Activated T-helper 1 cell treated with anti-CD3 and anti-CD28 coated beads, Interleukin-2, amount 50 U/mL, for 16 hours (primary cell): ENCODE data around the gene ERLIN1.

ENCODE experiments used
- DNase-seq, 2 donors: peaks; one replicate each; pipeline ENCODE4 v3.0.0-alpha.2; 2020; ENCODE audit warnings: low read depth in 1 of 2, low spot score in 1 of 2

ERLIN1 gene

GRCh38 chr10:100185364-100186252 lies at the start of gene ERLIN1:
Gene ERLIN1, minus strand, starts transcription at chr10:100186029. Its CDS starts 403 bp downstream, at chr10:100185626.
- DNase-seq: peak; percentile 80 to 88

GRCh38 chr10:100232101-100232500 lies 46.3 kb upstream of the ERLIN1 start:
- no peak for DNase-seq

GRCh38 chr10:100229819-100230422 lies 44.1 kb upstream of the ERLIN1 start:
- no peak for DNase-seq

- no peak for DNase-seq
Measured at GRCh38 chr10:100223879-100224278, 38.0 kb upstream of the ERLIN1 start.

GRCh38 chr10:100222529-100222928 lies 36.7 kb upstream of the ERLIN1 start:
- no peak for DNase-seq

GRCh38 chr10:100216006-100216405 lies 30.2 kb upstream of the ERLIN1 start:
- DNase-seq: no peak

- no peak for DNase-seq
Measured at GRCh38 chr10:100209303-100209702, 23.5 kb upstream of the ERLIN1 start.

- no peak for DNase-seq
Measured at GRCh38 chr10:100208276-100208675, 22.4 kb upstream of the ERLIN1 start.

- no peak for DNase-seq
Measured at GRCh38 chr10:100204370-100204769, 18.5 kb upstream of the ERLIN1 start.

GRCh38 chr10:100201549-100201948 lies 15.7 kb upstream of the ERLIN1 start:
- no peak for DNase-seq

- no peak for DNase-seq
Measured at GRCh38 chr10:100194711-100195110, 8.9 kb upstream of the ERLIN1 start.

GRCh38 chr10:100192350-100192749 lies 6.5 kb upstream of the ERLIN1 start:
- DNase-seq: no peak

- DNase-seq: no peak
Measured at GRCh38 chr10:100186253-100187212, 704 bp upstream of the ERLIN1 start.

- no peak for DNase-seq
Measured at GRCh38 chr10:100184840-100185239, 989 bp downstream of the ERLIN1 start.

GRCh38 chr10:100184426-100184825 lies 1.4 kb downstream of the ERLIN1 start:
- DNase-seq: no peak

GRCh38 chr10:100183481-100183880 lies 2.3 kb downstream of the ERLIN1 start:
- no peak for DNase-seq

- DNase-seq: no peak
Measured at GRCh38 chr10:100182908-100183307, 2.9 kb downstream of the ERLIN1 start.

GRCh38 chr10:100182281-100182680 lies 3.5 kb downstream of the ERLIN1 start:
- DNase-seq: no peak

- DNase-seq: no peak
Measured at GRCh38 chr10:100175875-100176274, 10.0 kb downstream of the ERLIN1 start.

GRCh38 chr10:100174699-100175677 lies 10.8 kb downstream of the ERLIN1 start:
- no peak for DNase-seq
